SU-DHL-6 (cell line): ENCODE data around the gene IQCE.
A peak's percentile ranks its signal among the peaks of the same experiment; 100 is the strongest.

Experiments used
- H2AFZ ChIP-seq: fragments of 200-600 bp; sonication (generic); 2 replicates; pipeline ENCODE4 v1.6.1; 2014; ENCODE audit warnings: low read depth, mild to moderate bottlenecking, moderate library complexity, mixed read lengths, antibody characterized with exemption, low read length; ENCODE audit not compliant: severe bottlenecking
- H3F3A ChIP-seq: fragments of 200-600 bp; shearing (Covaris generic); 2 replicates; pipeline ENCODE4 v1.6.0; 2016; ENCODE audit warnings: antibody characterized with exemption, mild to moderate bottlenecking; ENCODE audit not compliant: insufficient read depth
- H3K27ac ChIP-seq: fragments of 200-600 bp; sonication (generic); 2 replicates; pipeline ENCODE4 v1.5.1; 2016; ENCODE audit warnings: low read depth, mild to moderate bottlenecking, low read length, moderate library complexity, mixed read lengths
- H3K27me3 ChIP-seq: fragments of 200-600 bp; sonication (generic), shearing (Covaris generic); 2 replicates; pipeline ENCODE4 v1.6.0; 2014; ENCODE audit warnings: mild to moderate bottlenecking, low read length
- H3K36me3 ChIP-seq: fragments of 200-600 bp; sonication (generic); 2 replicates; pipeline ENCODE4 v1.6.1; 2014; ENCODE audit warnings: mild to moderate bottlenecking, low read length, mixed read lengths
- H3K4me2 ChIP-seq: fragments of 300-600, 200-600 bp; shearing (Covaris generic), sonication (generic); 2 replicates; pipeline ENCODE4 v1.6.0; 2014; ENCODE audit warnings: low read length, low read depth, mild to moderate bottlenecking; ENCODE audit not compliant: poor library complexity, severe bottlenecking
- H3K4me3 ChIP-seq: fragments of 200-600 bp; sonication (generic); 2 replicates; pipeline ENCODE4 v1.5.1; 2014; ENCODE audit warnings: antibody characterized with exemption, low read length, mild to moderate bottlenecking, mixed read lengths; ENCODE audit not compliant: insufficient read depth, poor library complexity, severe bottlenecking
- H3K79me2 ChIP-seq: fragments of 200-600 bp; sonication (generic); 2 replicates; pipeline ENCODE4 v1.6.1; 2014; ENCODE audit warnings: mild to moderate bottlenecking, low read length, moderate library complexity; ENCODE audit not compliant: insufficient read depth
- H3K9ac ChIP-seq: fragments of 200-600 bp; sonication (generic); 2 replicates; pipeline ENCODE4 v1.7.0; 2014; ENCODE audit warnings: mild to moderate bottlenecking, low read length
- H3K9me2 ChIP-seq: fragments of 200-600 bp; sonication (generic); replicated peaks from 2 replicates; pipeline ENCODE4 v1.6.1; 2014; ENCODE audit warnings: low read length; ENCODE audit not compliant: insufficient read depth
- H3K9me3 ChIP-seq: fragments of 200-600 bp; sonication (generic); 2 replicates; pipeline ENCODE4 v1.6.1; 2014; ENCODE audit warnings: low read length, mixed read lengths; ENCODE audit not compliant: insufficient read depth
- H4K20me1 ChIP-seq: fragments of 200-600 bp; sonication (generic); 2 replicates; pipeline ENCODE4 v1.6.1; 2014; ENCODE audit warnings: low read depth, mild to moderate bottlenecking, antibody characterized with exemption, low read length, moderate library complexity, mixed read lengths
- CTCF ChIP-seq: fragments of 200-600 bp; sonication (generic); IDR thresholded peaks from one replicate; pipeline ENCODE4 v1.5.1; 2017; ENCODE audit warnings: antibody characterized with exemption, mild to moderate bottlenecking, low read length, moderate library complexity; ENCODE audit not compliant: insufficient read depth, poor library complexity, severe bottlenecking
- EZH2phosphoT487 ChIP-seq: fragments of 200-600 bp; sonication (generic), shearing (Covaris generic); conservative IDR thresholded peaks from 2 replicates; pipeline ENCODE4 v1.6.1; 2018; ENCODE audit warnings: mild to moderate bottlenecking, antibody characterized with exemption, low read length, moderate library complexity, mixed read lengths

IQCE gene

GRCh38 chr7:2632733-2633537 is 74.2 kb downstream of the IQCE start:
- Histone ChIP-seq H4K20me1 (no peaks in the 10 kb centered on the region), H3F3A (no peaks in the 10 kb centered on the region), H3K9me3 (no peaks in the 10 kb centered on the region), H3K27me3 (no peaks in the 10 kb centered on the region), H2AFZ (no peak overlapping the region), H3K9me2 (no peaks in the 10 kb centered on the region), H3K36me3 (no peaks in the 10 kb centered on the region), H3K9ac (peak overlapping the region; percentile 54; the same call in 1 of the 2 replicates), H3K27ac (no peak overlapping the region), H3K4me2 (peak overlapping the region; percentile 51), H3K79me2 (no peaks in the 10 kb centered on the region), H3K4me3 (no peak overlapping the region)
- TF ChIP-seq CTCF, result no peak
- TF ChIP-seq EZH2phosphoT487, result no peak

GRCh38 chr7:2633538-2634266 is 74.9 kb downstream of the IQCE start:
- Histone ChIP-seq H3K27me3 (no peaks in the 10 kb centered on the region), H3K9ac (no peak overlapping the region)

GRCh38 chr7:2634267-2635145 is 75.7 kb downstream of the IQCE start:
- H3K9ac ChIP-seq, result no peak overlapping the region
- H4K20me1 ChIP-seq, result no peaks in the 10 kb centered on the region
- no peak overlapping the region for H3K27ac ChIP-seq
- H3F3A ChIP-seq, result no peaks in the 10 kb centered on the region
- H3K4me2 ChIP-seq, result no peak overlapping the region
- H3K4me3 ChIP-seq, result no peak overlapping the region
- H3K79me2 ChIP-seq, result no peaks in the 10 kb centered on the region
- H2AFZ ChIP-seq, result no peak overlapping the region
- no peak for TF ChIP-seq EZH2phosphoT487
- no peak for TF ChIP-seq CTCF
- no peaks in the 10 kb centered on the region for H3K36me3 ChIP-seq
- H3K27me3 ChIP-seq, result no peaks in the 10 kb centered on the region
- H3K9me3 ChIP-seq, result no peaks in the 10 kb centered on the region
- H3K9me2 ChIP-seq, result no peaks in the 10 kb centered on the region

More at GRCh38 chr7:2633538-2634266, 74.9 kb downstream of the IQCE start:
- Histone ChIP-seq H3K9me3 (no peaks in the 10 kb centered on the region), H3K36me3 (no peaks in the 10 kb centered on the region), H2AFZ (no peak overlapping the region), H3K4me3 (no peak overlapping the region), H3K9me2 (no peaks in the 10 kb centered on the region), H4K20me1 (no peaks in the 10 kb centered on the region), H3F3A (no peaks in the 10 kb centered on the region), H3K4me2 (no peak overlapping the region), H3K27ac (no peak overlapping the region), H3K79me2 (no peaks in the 10 kb centered on the region)
- TF ChIP-seq CTCF (no peak), EZH2phosphoT487 (no peak)
